H1 (cell line): ENCODE data around the gene FAM120A. TPM values are rescaled to one million over a fixed set of nuclear protein-coding genes. Genes with fewer than 3 reads are reported as not detected.

Source experiments
- CTCF ChIA-PET: fragments of 300-600 bp; sonication (Branson Sonifier 250); formaldehyde crosslinking; loops from one replicate; lab custom pipeline; 2021; ENCODE audit not compliant: partially characterized antibody; lab: Charles Lee
- POLR2A ChIA-PET: fragments of 300-600 bp; sonication (Branson Sonifier 250); formaldehyde crosslinking; loops from one replicate; lab custom pipeline; 2021; ENCODE audit warnings: inconsistent platforms; ENCODE audit not compliant: partially characterized antibody; lab: Charles Lee
- DNase-seq, 2 experiments: peaks; one replicate each; pipeline versions ENCODE4 v3.0.0 to v3.0.0-alpha.2; 2010 to 2022; ENCODE audit warnings: low spot score in 2 of 2, low read depth in 1 of 2, mixed read lengths in 1 of 2
- FAIRE-seq: peaks from 2 replicates; lab custom pipeline; 2011; peaks lifted over from hg19 to GRCh38; lab: Jason Lieb, UNC
- H2AFZ ChIP-seq: 2 replicates; pipeline ENCODE4 v1.8.1; 2012; ENCODE audit warnings: low read length, inconsistent platforms
- H2AK5ac ChIP-seq: 2 replicates; pipeline ENCODE4 v1.6.1; 2013; ENCODE audit warnings: low read depth, low read length
- H2BK120ac ChIP-seq: replicated peaks from 2 replicates; pipeline ENCODE3; 2013; ENCODE audit warnings: low read depth, low read length, inconsistent platforms
- H2BK12ac ChIP-seq: 2 replicates; pipeline ENCODE4 v1.6.1; 2013; ENCODE audit warnings: low read depth, low read length
- H2BK15ac ChIP-seq: 2 replicates; pipeline ENCODE4 v1.6.1; 2013; ENCODE audit warnings: low read length
- H2BK20ac ChIP-seq: 2 replicates; pipeline ENCODE4 v1.6.1; 2013; ENCODE audit warnings: low read length
- H2BK5ac ChIP-seq: 2 replicates; pipeline ENCODE4 v1.6.1; 2013; ENCODE audit warnings: low read depth, low read length
- H3K14ac ChIP-seq: 2 replicates; pipeline ENCODE4 v1.6.1; 2013; ENCODE audit warnings: inconsistent platforms; ENCODE audit not compliant: insufficient read length
- H3K18ac ChIP-seq: 2 replicates; pipeline ENCODE4 v1.6.1; 2013; ENCODE audit warnings: low read length; ENCODE audit errors: extremely low read depth
- H3K23ac ChIP-seq: 2 replicates; pipeline ENCODE4 v1.6.1; 2013; ENCODE audit warnings: inconsistent platforms; ENCODE audit not compliant: insufficient read length
- H3K23me2 ChIP-seq: 2 replicates; pipeline ENCODE4 v1.6.1; 2013; ENCODE audit warnings: low read depth, low read length
- H3K27ac ChIP-seq: 2 replicates; pipeline ENCODE4 v1.6.1; 2011; ENCODE audit warnings: low read depth, low read length, inconsistent platforms
- H3K27me3 ChIP-seq, 4 experiments: replicated peaks in 1 of 4; 1 replicate in 1 of 4; 2 replicates in 3 of 4; pipeline versions ENCODE4 v1.6.1 to v1.8.1; 2011 to 2013; ENCODE audit warnings: low read length in 3 of 4, mild to moderate bottlenecking in 3 of 4, inconsistent platforms in 2 of 4, mixed read lengths in 2 of 4, moderate library complexity in 1 of 4; ENCODE audit not compliant: control insufficient read depth in 3 of 4, insufficient read depth in 3 of 4; ENCODE audit errors: extremely low read depth in 1 of 4
- H3K36me3 ChIP-seq, 4 experiments: 2 replicates each; pipeline versions ENCODE4 v1.6.1 to v1.8.1; 2011 to 2013; ENCODE audit warnings: mild to moderate bottlenecking in 4 of 4, low read length in 3 of 4, moderate library complexity in 2 of 4, control low read depth in 1 of 4, inconsistent platforms in 1 of 4; ENCODE audit not compliant: insufficient read depth in 4 of 4, control insufficient read depth in 2 of 4
- H3K4ac ChIP-seq: replicated peaks from 2 replicates; pipeline ENCODE3; 2013; ENCODE audit warnings: low read length, low read depth, mixed read lengths, inconsistent platforms; ENCODE audit not compliant: insufficient read length
- H3K4me1 ChIP-seq, 4 experiments: replicated peaks in 1 of 4; 1 replicate in 1 of 4; 2 replicates in 3 of 4; pipeline versions ENCODE4 v1.6.1 to v1.8.1; 2011 to 2013; ENCODE audit warnings: low read length in 3 of 4, inconsistent platforms in 2 of 4, mixed read lengths in 1 of 4; ENCODE audit not compliant: insufficient read depth in 4 of 4, control insufficient read depth in 3 of 4
- H3K4me2 ChIP-seq, 2 experiments: 2 replicates each; pipeline versions ENCODE4 v1.6.1 to v1.8.1; 2011 to 2013; ENCODE audit warnings: low read depth in 2 of 2, low read length in 2 of 2, control low read depth in 1 of 2, inconsistent platforms in 1 of 2, mild to moderate bottlenecking in 1 of 2; ENCODE audit not compliant: insufficient read depth in 1 of 2
- H3K4me3 ChIP-seq, 4 experiments: fragments of 200-600, 300-600 bp in 1 of 4; sonication (generic), shearing (Covaris generic), sonication (Bioruptor Twin) in 1 of 4; 2 replicates each; pipeline versions ENCODE4 v1.5.1 to v1.8.1; 2011 to 2016; ENCODE audit warnings: low read length in 4 of 4, low read depth in 3 of 4, control low read depth in 2 of 4, inconsistent platforms in 2 of 4, mild to moderate bottlenecking in 2 of 4, mixed read lengths in 1 of 4, moderate library complexity in 1 of 4; ENCODE audit not compliant: insufficient read depth in 2 of 4; ENCODE audit errors: extremely low read depth in 1 of 4
- H3K56ac ChIP-seq: replicated peaks from 2 replicates; pipeline ENCODE3; 2013; ENCODE audit warnings: low read depth, mild to moderate bottlenecking, mixed read lengths, low read length, inconsistent platforms; ENCODE audit not compliant: insufficient read length
- H3K79me1 ChIP-seq: 2 replicates; pipeline ENCODE4 v1.6.1; 2013; ENCODE audit warnings: low read depth, low read length, control low read depth
- H3K79me2 ChIP-seq, 2 experiments: 2 replicates each; pipeline versions ENCODE4 v1.6.1 to v1.8.1; 2012 to 2013; ENCODE audit warnings: low read length in 2 of 2, mild to moderate bottlenecking in 2 of 2, inconsistent platforms in 1 of 2; ENCODE audit not compliant: insufficient read depth in 2 of 2, control insufficient read depth in 1 of 2
- H3K9ac ChIP-seq, 4 experiments: replicated peaks in 1 of 4; 1 replicate in 1 of 4; 2 replicates in 3 of 4; pipeline versions ENCODE4 v1.6.1 to v1.8.1; 2011 to 2013; ENCODE audit warnings: low read depth in 3 of 4, low read length in 3 of 4, control low read depth in 2 of 4, mild to moderate bottlenecking in 2 of 4, moderate library complexity in 2 of 4, inconsistent platforms in 1 of 4; ENCODE audit errors: extremely low read depth in 1 of 4
- H3K9me3 ChIP-seq, 2 experiments: 2 replicates each; pipeline versions ENCODE4 v1.6.1 to v1.8.1; 2012 to 2013; ENCODE audit warnings: mild to moderate bottlenecking in 2 of 2, moderate library complexity in 2 of 2, control low read depth in 1 of 2, inconsistent platforms in 1 of 2, low read depth in 1 of 2, low read length in 1 of 2, mixed read lengths in 1 of 2; ENCODE audit not compliant: insufficient read depth in 2 of 2
- H4K20me1 ChIP-seq, 2 experiments: replicated peaks in 1 of 2; 2 replicates each; pipeline versions ENCODE3 to v1.8.1; 2011 to 2013; ENCODE audit warnings: inconsistent platforms in 2 of 2, low read length in 2 of 2, mild to moderate bottlenecking in 1 of 2; ENCODE audit not compliant: insufficient read depth in 2 of 2, control insufficient read depth in 1 of 2
- H4K5ac ChIP-seq: 2 replicates; pipeline ENCODE4 v1.6.1; 2013; ENCODE audit warnings: low read length, low read depth, mixed read lengths, inconsistent platforms; ENCODE audit not compliant: insufficient read length
- H4K8ac ChIP-seq: 2 replicates; pipeline ENCODE4 v1.8.0; 2013; ENCODE audit warnings: mild to moderate bottlenecking, moderate library complexity, low read length, inconsistent platforms; ENCODE audit not compliant: insufficient read depth; ENCODE audit errors: extremely low read depth
- H4K91ac ChIP-seq: replicated peaks from 2 replicates; pipeline ENCODE3; 2013; ENCODE audit warnings: low read length, mixed read lengths, inconsistent platforms; ENCODE audit not compliant: insufficient read length
- EGR1 ChIP-seq: IDR thresholded peaks from 2 replicates; pipeline ENCODE4 v1.6.1; 2011; ENCODE audit warnings: low read depth, low read length, borderline replicate concordance
- EP300 ChIP-seq, 2 experiments: IDR thresholded peaks; 1 replicate in 1 of 2; 2 replicates in 1 of 2; pipeline ENCODE4 v1.6.1; 2011 to 2012; ENCODE audit warnings: low read depth in 2 of 2, low read length in 2 of 2, mild to moderate bottlenecking in 2 of 2, borderline replicate concordance in 1 of 2, inconsistent platforms in 1 of 2, moderate library complexity in 1 of 2
- JUN ChIP-seq: IDR thresholded peaks from 2 replicates; pipeline ENCODE4 v1.6.1; 2011; ENCODE audit warnings: low read depth, mild to moderate bottlenecking, improper control_type of control experiment, low read length
- PHF8 ChIP-seq: fragments of 200-600 bp; sonication (generic); conservative IDR thresholded peaks from 2 replicates; pipeline ENCODE4 v1.7.1; 2012; ENCODE audit warnings: low read depth, mild to moderate bottlenecking, inconsistent platforms, low read length, moderate library complexity
- SAP30 ChIP-seq: fragments of 300-600 bp; sonication (generic); IDR thresholded peaks from 2 replicates; pipeline ENCODE4 v1.7.1; 2012; ENCODE audit warnings: low read length, moderate library complexity, mild to moderate bottlenecking, inconsistent platforms; ENCODE audit not compliant: insufficient read depth, insufficient replicate concordance
- TAF7 ChIP-seq: optimal IDR thresholded peaks from 2 replicates; pipeline ENCODE3; 2011; ENCODE audit warnings: low read depth, mild to moderate bottlenecking, inconsistent platforms, low read length, moderate library complexity, borderline replicate concordance
- TEAD4 ChIP-seq: IDR thresholded peaks from 2 replicates; pipeline ENCODE4 v1.6.1; 2012; ENCODE audit warnings: low read depth, low read length, inconsistent platforms, mixed read lengths
- WGBS, 2 experiments: shearing (Covaris generic) in 1 of 2; methylation state at CpG; one replicate each; pipeline versions ENCODE4 v1.1.6 to v1.1.7; 2013 to 2015; ENCODE audit warnings: low lambda C conversion rate in 2 of 2, mixed read lengths in 2 of 2, inconsistent platforms in 1 of 2, low coverage in 1 of 2, missing lambda C conversion rate in 1 of 2; ENCODE audit not compliant: insufficient replicate concordance in 2 of 2, insufficient coverage in 1 of 2, insufficient read length in 1 of 2; ENCODE audit errors: extremely low coverage in 1 of 2, missing lambda C conversion rate in 1 of 2; 5-methylcytosine and 5-hydroxymethylcytosine counted together
- polyA plus RNA-seq, 7 experiments: library from polyadenylated mRNA; depleted of rRNA in 3 of 7; stranded (reverse) in 5 of 7; unstranded in 2 of 7; fragments of >200 nt in 5 of 7; fragments of 200-250 nt in 2 of 7; gene quantifications; 1 replicate in 5 of 7; 2 replicates in 1 of 7; 4 replicates in 1 of 7; pipeline versions ENCODE4 v1.2.1 to v1.2.3, GENCODE V29; 2011 to 2013; ENCODE audit warnings: missing spikeins in 2 of 7, mixed read lengths in 2 of 7
- total RNA-seq: library from RNA; stranded (reverse); fragmentation: NEBNext Ultra II Directional; extraction: Animal tissue kit (Norgen Biotek cat#: 25700); gene quantifications from 2 replicates; pipeline ENCODE4 v1.2.1, GENCODE V29; 2021
- TF ChIP-seq, protein P1 (sequence below): IDR thresholded peaks from 2 replicates; pipeline ENCODE4 v1.6.1; 2012; ENCODE audit warnings: inconsistent platforms

Gene FAM120A
- total and polyA plus RNA-seq, 2 of the 8 experiments (the other 6 are each of a cell fraction or from before 2014, with no cell fraction given), result 24.9 to 54.7 TPM

GRCh38 chr9:93451849-93452709 lies 594 bp downstream of the FAM120A start:
- no peak overlapping the region for H3K23ac ChIP-seq
- H3K36me3 ChIP-seq, result peaks cover 4 to 25% (median 10%) of the 10 kb centered on the region in 4 experiments
- H3K18ac ChIP-seq, result peak overlapping the region; percentile 51; the same call in 1 of the 2 replicates
- H3K4me2 ChIP-seq, result peak overlapping the region; percentile 89 to 92
- H4K91ac ChIP-seq, result no peak overlapping the region
- peak in 1 of 2 experiments; percentile 71 for DNase-seq
- H4K5ac ChIP-seq, result peak overlapping the region; percentile 86
- H3K9me3 ChIP-seq, result no peaks in the 10 kb centered on the region; a peak in 1 of 4 replicates
- peak overlapping the region; percentile 96 for H4K8ac ChIP-seq
- no peak overlapping the region for H2BK20ac ChIP-seq
- WGBS, 2 experiments, result 2% methylated on average over 59 of the region's 92 CpGs; no CpG with 5 or more reads in 1 of the 2 experiments
- H3K27me3 ChIP-seq, result no peaks in the 10 kb centered on the region
- no peak for FAIRE-seq
- H3K4me1 ChIP-seq, result peaks cover 0 to 5% (median 2%) of the 10 kb centered on the region in 4 experiments; a peak in 3 of 7 replicates
- peaks cover 2% of the 10 kb centered on the region; the same call in 1 of the 2 replicates for H3K79me1 ChIP-seq
- H4K20me1 ChIP-seq, result peaks cover 3 to 4% of the 10 kb centered on the region in 2 experiments
- H3K56ac ChIP-seq, result peak overlapping the region; percentile 63
- no peak overlapping the region for H3K14ac ChIP-seq
- H2AFZ ChIP-seq, result no peak overlapping the region
- ChIA-PET POLR2A (interaction anchor here (0.7 to 4.9 kb wide), 4 partner anchors 13 to 140 kb away, joined by 3 to 35 read pairs (median 3); no protein-coding TSS in a partner anchor), CTCF (no interaction called here)
- no peak overlapping the region for H2BK120ac ChIP-seq
- peaks cover 17% of the 10 kb centered on the region for H3K23me2 ChIP-seq
- H2BK15ac ChIP-seq, result no peak overlapping the region
- peak overlapping the region; percentile 55; the same call in 1 of the 2 replicates for H2BK12ac ChIP-seq
- peak overlapping the region; percentile 46; the same call in 1 of the 2 replicates for H2BK5ac ChIP-seq
- peak overlapping the region; percentile 64 to 90 (median 86) for H3K9ac ChIP-seq
- H3K79me2 ChIP-seq, result peaks cover 5 to 61% of the 10 kb centered on the region in 2 experiments; a peak in 3 of 4 replicates
- peak overlapping the region; percentile 61; the same call in 1 of the 2 replicates for H3K27ac ChIP-seq
- no peak overlapping the region for H2AK5ac ChIP-seq
- peak overlapping the region; percentile 81 to 93 (median 90) for H3K4me3 ChIP-seq
- peak overlapping the region; percentile 41 for H3K4ac ChIP-seq
- peak; percentile 58 for TF ChIP-seq PHF8
- TF ChIP-seq EGR1, result peak; percentile 8; the same call in 1 of the 2 replicates
- TF ChIP-seq SAP30, result peak; percentile 29
- TF ChIP-seq EP300 (IDR thresholded peaks at IDR 0.05; ENCODE audit: borderline replicate concordance in 1 of 2, low read depth in 2 of 2, low read length in 2 of 2), result no peak
- TF ChIP-seq TAF7, result no peak
- TF ChIP-seq, protein P1, sequence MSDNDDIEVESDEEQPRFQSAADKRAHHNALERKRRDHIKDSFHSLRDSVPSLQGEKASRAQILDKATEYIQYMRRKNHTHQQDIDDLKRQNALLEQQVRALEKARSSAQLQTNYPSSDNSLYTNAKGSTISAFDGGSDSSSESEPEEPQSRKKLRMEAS, result peak; percentile 35
- no peak for TF ChIP-seq JUN
- TF ChIP-seq TEAD4, result no peak
